A549 (cell line): ENCODE measurements around the gene TNFRSF11A. TPM values are rescaled to one million over a fixed set of nuclear protein-coding genes. Genes with fewer than 3 reads are reported as not detected.
A peak's percentile ranks its signal among the peaks of the same experiment; 100 is the strongest.

Experiments
- ATAC-seq, 2 experiments: fragments of 200-7000 bp in 1 of 2; fragments of >200 bp in 1 of 2; cut with Nextera tagmentation in 1 of 2; cut with Tn5 transposase in 1 of 2; 3 replicates each; pipeline versions ENCODE4 v1.8.0 to v1.9.1; 2018 to 2020; ENCODE audit warnings: mild to moderate bottlenecking in 1 of 2, moderate library complexity in 1 of 2
- CTCF ChIA-PET: fragments of 300-600 bp; sonication (Branson Sonifier 250); formaldehyde crosslinking; extraction: SDS; loops from one replicate; lab custom pipeline; 2021; ENCODE audit warnings: antibody characterized with exemption, inconsistent platforms; lab: Yijun Ruan, JAX
- POLR2A ChIA-PET: fragments of 350-600 bp; formaldehyde crosslinking; extraction: SDS; loops from one replicate; lab custom pipeline; 2021; ENCODE audit warnings: antibody characterized with exemption, inconsistent platforms; lab: Yijun Ruan, JAX
- DNase-seq, 2 experiments: peaks; one replicate each; pipeline versions ENCODE4 v3.0.0 to v3.0.0-alpha.2; 2011 to 2016; ENCODE audit warnings: low read depth in 1 of 2, low spot score in 1 of 2
- FAIRE-seq: peaks from 2 replicates; lab custom pipeline; 2011; peaks lifted over from hg19 to GRCh38; lab: Jason Lieb, UNC
- H3K27ac ChIP-seq, 2 experiments: fragments of >200 bp; sonication (Bioruptor Twin); formaldehyde crosslinking; 3 replicates each; pipeline ENCODE4 v1.5.1; 2016 to 2017
- H3K4me1 ChIP-seq: fragments of >200 bp; sonication (Bioruptor Twin); formaldehyde crosslinking; 3 replicates; pipeline ENCODE4 v1.6.1; 2016
- H3K4me2 ChIP-seq: fragments of >200 bp; sonication (Bioruptor Twin); formaldehyde crosslinking; 3 replicates; pipeline ENCODE4 v1.6.1; 2016
- H3K4me3 ChIP-seq: fragments of >200 bp; sonication (Bioruptor Twin); formaldehyde crosslinking; 3 replicates; pipeline ENCODE4 v1.5.1; 2016
- H3K9me3 ChIP-seq: fragments of >200 bp; sonication (Bioruptor Twin); formaldehyde crosslinking; 3 replicates; pipeline ENCODE4 v1.6.1; 2016
- CBX8 ChIP-seq: fragments of 200-600 bp; sonication (generic); IDR thresholded peaks from 2 replicates; pipeline ENCODE4 v1.6.1; 2016
- CHD4 ChIP-seq: fragments of 200-600 bp; sonication (generic); IDR thresholded peaks from 2 replicates; pipeline ENCODE4 v1.6.1; 2016; ENCODE audit warnings: antibody characterized with exemption, mild to moderate bottlenecking, borderline replicate concordance
- ELK1 ChIP-seq: fragments of 150-350 bp; IDR thresholded peaks from 2 replicates; pipeline ENCODE4 v1.6.1; 2014; ENCODE audit warnings: low read depth, mild to moderate bottlenecking, low read length
- EP300 ChIP-seq, 2 experiments: fragments of >200 bp; sonication (Bioruptor Twin); formaldehyde crosslinking; IDR thresholded peaks; 2 replicates in 1 of 2; 3 replicates in 1 of 2; pipeline ENCODE4 v1.6.1; 2016 to 2017
- ESRRA ChIP-seq: fragments of 150-350 bp; IDR thresholded peaks from 2 replicates; pipeline ENCODE4 v1.6.1; 2014; ENCODE audit warnings: mild to moderate bottlenecking, low read length, borderline replicate concordance
- HEYL ChIP-seq: fragments of 250-450 bp; sonication (Bioruptor Pico); IDR thresholded peaks from 2 replicates; pipeline ENCODE4 v1.8.0; 2021; ENCODE audit warnings: mild to moderate bottlenecking, moderate library complexity
- KDM1A ChIP-seq: fragments of 200-600 bp; sonication (generic); IDR thresholded peaks from 2 replicates; pipeline ENCODE4 v1.6.1; 2016; ENCODE audit warnings: low read depth, mild to moderate bottlenecking
- MAX ChIP-seq: IDR thresholded peaks from 2 replicates; pipeline ENCODE4 v1.6.1; 2012
- NFE2L2 ChIP-seq: fragments of 150-350 bp; conservative IDR thresholded peaks from 2 replicates; pipeline ENCODE4 v1.6.1; 2014; ENCODE audit warnings: low read length
- RARB ChIP-seq: fragments of 250-450 bp; sonication (Bioruptor Pico); IDR thresholded peaks from 2 replicates; pipeline ENCODE4 v1.8.0; 2021; ENCODE audit warnings: mild to moderate bottlenecking, moderate library complexity
- RNF2 ChIP-seq: fragments of 200-600 bp; sonication (generic); IDR thresholded peaks from 2 replicates; pipeline ENCODE4 v1.6.1; 2016; ENCODE audit warnings: low read depth, mild to moderate bottlenecking, antibody characterized with exemption, moderate library complexity, borderline replicate concordance
- SMC3 ChIP-seq: fragments of >200 bp; sonication (Bioruptor Twin); formaldehyde crosslinking; IDR thresholded peaks from 3 replicates; pipeline ENCODE4 v1.6.1; 2018; ENCODE audit warnings: inconsistent platforms
- TP53 ChIP-seq: fragments of 250-450 bp; sonication (Bioruptor Pico); IDR thresholded peaks from 2 replicates; pipeline ENCODE4 v1.5.0; 2021; ENCODE audit warnings: mild to moderate bottlenecking, moderate library complexity
- ZNF302 ChIP-seq: fragments of 250-450 bp; sonication (Bioruptor Pico); IDR thresholded peaks from 2 replicates; pipeline ENCODE4 v1.9.0; 2021; ENCODE audit warnings: inconsistent platforms, mild to moderate bottlenecking, moderate library complexity
- ZSCAN20 ChIP-seq: fragments of 250-450 bp; sonication (Bioruptor Pico); IDR thresholded peaks from 2 replicates; pipeline ENCODE4 v1.8.0; 2022; ENCODE audit warnings: mild to moderate bottlenecking, moderate library complexity
- whole genome bisulfite sequencing: methylation state at CpG from one replicate; pipeline ENCODE4 v1.1.6; 2017; ENCODE audit errors: missing lambda C conversion rate; 5-methylcytosine and 5-hydroxymethylcytosine counted together
- polyA plus RNA-seq, 4 experiments: library from polyadenylated mRNA; depleted of rRNA in 3 of 4; stranded (reverse); fragments of >200 nt; fragmentation: RNase III in 1 of 4; extraction: RNeasy Plus Mini Kit Qiagen cat#74134 plus additional on column Dnase treatment in 1 of 4; gene quantifications; 2 replicates in 3 of 4; 3 replicates in 1 of 4; pipeline ENCODE4 v1.2.3, GENCODE V29; 2011 to 2017
- TF ChIP-seq, protein P1 (sequence below): fragments of >200 bp; sonication (Bioruptor Twin); formaldehyde crosslinking; IDR thresholded peaks from 3 replicates; pipeline ENCODE4 v1.6.1; 2016
- TF ChIP-seq, protein P2 (sequence below): fragments of >200 bp; sonication (Bioruptor Twin); formaldehyde crosslinking; IDR thresholded peaks from 3 replicates; pipeline ENCODE4 v1.5.1; 2016
- TF ChIP-seq, protein P3 (sequence below): fragments of 250-450 bp; sonication (Bioruptor Pico); IDR thresholded peaks from 2 replicates; pipeline ENCODE4 v1.5.0; 2020; ENCODE audit warnings: low read depth, mild to moderate bottlenecking, moderate library complexity

TNFRSF11A gene
- polyA plus RNA-seq, 2 of the 4 experiments (the other 2 are of a cell fraction): 1.9 to 4.0 TPM

- POLR2A ChIA-PET: interaction anchor here (0.8 kb wide), 1 partner anchor 195 kb away, joined by 3 read pairs; no protein-coding TSS in a partner anchor
- Histone ChIP-seq H3K27ac (peak overlapping the region in 1 of 2 experiments; percentile 79; a peak in 2 of 6 replicates), H3K4me1 (peaks cover 33% of the 10 kb centered on the region), H3K4me2 (no peak overlapping the region), H3K4me3 (no peak overlapping the region), H3K9me3 (no peaks in the 10 kb centered on the region)
- CTCF ChIA-PET: interaction anchor here (1.4 kb wide), 2 partner anchors 13 to 254 kb away, joined by 3 to 4 read pairs; no protein-coding TSS in a partner anchor
- DNase-seq (no peak), FAIRE-seq (no peak), ATAC-seq (no peak)
- WGBS: 90% methylated on average over 11 of the region's 13 CpGs
- TF ChIP-seq ESRRA (no peak), RARB (CRISPR knock-in tag) (no peak), RNF2 (no peak), KDM1A (no peak), ELK1 (no peak), EP300 (IDR thresholded peaks at IDR 0.05) (no peak), NFE2L2 (no peak), ZNF302 (CRISPR knock-in tag) (no peak), CBX8 (no peak), HEYL (CRISPR knock-in tag) (no peak), SMC3 (no peak), TP53 (no peak), CHD4 (no peak)
- TF ChIP-seq, protein P1, sequence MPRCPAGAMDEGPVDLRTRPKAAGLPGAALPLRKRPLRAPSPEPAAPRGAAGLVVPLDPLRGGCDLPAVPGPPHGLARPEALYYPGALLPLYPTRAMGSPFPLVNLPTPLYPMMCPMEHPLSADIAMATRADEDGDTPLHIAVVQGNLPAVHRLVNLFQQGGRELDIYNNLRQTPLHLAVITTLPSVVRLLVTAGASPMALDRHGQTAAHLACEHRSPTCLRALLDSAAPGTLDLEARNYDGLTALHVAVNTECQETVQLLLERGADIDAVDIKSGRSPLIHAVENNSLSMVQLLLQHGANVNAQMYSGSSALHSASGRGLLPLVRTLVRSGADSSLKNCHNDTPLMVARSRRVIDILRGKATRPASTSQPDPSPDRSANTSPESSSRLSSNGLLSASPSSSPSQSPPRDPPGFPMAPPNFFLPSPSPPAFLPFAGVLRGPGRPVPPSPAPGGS: no peak
- TF ChIP-seq, protein P2, sequence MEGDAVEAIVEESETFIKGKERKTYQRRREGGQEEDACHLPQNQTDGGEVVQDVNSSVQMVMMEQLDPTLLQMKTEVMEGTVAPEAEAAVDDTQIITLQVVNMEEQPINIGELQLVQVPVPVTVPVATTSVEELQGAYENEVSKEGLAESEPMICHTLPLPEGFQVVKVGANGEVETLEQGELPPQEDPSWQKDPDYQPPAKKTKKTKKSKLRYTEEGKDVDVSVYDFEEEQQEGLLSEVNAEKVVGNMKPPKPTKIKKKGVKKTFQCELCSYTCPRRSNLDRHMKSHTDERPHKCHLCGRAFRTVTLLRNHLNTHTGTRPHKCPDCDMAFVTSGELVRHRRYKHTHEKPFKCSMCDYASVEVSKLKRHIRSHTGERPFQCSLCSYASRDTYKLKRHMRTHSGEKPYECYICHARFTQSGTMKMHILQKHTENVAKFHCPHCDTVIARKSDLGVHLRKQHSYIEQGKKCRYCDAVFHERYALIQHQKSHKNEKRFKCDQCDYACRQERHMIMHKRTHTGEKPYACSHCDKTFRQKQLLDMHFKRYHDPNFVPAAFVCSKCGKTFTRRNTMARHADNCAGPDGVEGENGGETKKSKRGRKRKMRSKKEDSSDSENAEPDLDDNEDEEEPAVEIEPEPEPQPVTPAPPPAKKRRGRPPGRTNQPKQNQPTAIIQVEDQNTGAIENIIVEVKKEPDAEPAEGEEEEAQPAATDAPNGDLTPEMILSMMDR: no peak
- TF ChIP-seq, protein P3, sequence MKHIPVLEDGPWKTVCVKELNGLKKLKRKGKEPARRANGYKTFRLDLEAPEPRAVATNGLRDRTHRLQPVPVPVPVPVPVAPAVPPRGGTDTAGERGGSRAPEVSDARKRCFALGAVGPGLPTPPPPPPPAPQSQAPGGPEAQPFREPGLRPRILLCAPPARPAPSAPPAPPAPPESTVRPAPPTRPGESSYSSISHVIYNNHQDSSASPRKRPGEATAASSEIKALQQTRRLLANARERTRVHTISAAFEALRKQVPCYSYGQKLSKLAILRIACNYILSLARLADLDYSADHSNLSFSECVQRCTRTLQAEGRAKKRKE (CRISPR knock-in tag): no peak
Measured at GRCh38 chr18:62332964-62333695, 8.0 kb downstream of the TNFRSF11A start.

DNA sequence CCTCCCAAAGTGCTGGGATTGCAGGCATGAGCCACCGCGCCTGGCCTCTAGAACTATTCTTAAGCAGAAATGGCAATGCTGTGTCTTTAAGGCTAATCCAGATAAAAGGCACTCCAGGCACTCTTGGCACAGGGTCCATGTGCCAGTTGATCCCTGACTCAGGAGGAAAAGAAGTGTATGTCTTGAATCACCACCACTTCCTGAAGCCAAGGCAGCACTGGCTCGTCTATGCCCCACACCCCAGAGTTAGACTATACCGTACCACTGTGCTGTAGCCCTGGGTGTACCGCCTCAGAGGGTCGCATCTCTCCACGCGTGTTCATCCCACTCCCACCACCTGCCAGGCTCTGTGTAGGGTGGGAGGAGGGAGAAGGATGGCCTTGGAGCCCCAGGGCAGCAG is 9.0 kb downstream of the TNFRSF11A start:
- peak; percentile 35 to 41 for DNase-seq
- POLR2A ChIA-PET: no interaction called here
- TF ChIP-seq ZSCAN20 (CRISPR knock-in tag) (no peak), NFE2L2 (no peak), MAX (0 out of 2 replicates have a peak, but pooled peaks have one; percentile 23), EP300 (IDR thresholded peaks at IDR 0.05) (no peak)
- Histone ChIP-seq H3K4me1 (peaks cover 35% of the 10 kb centered on the region), H3K4me2 (peak overlapping the region; percentile 56), H3K9me3 (no peaks in the 10 kb centered on the region), H3K4me3 (no peak overlapping the region), H3K27ac (peak overlapping the region; percentile 44 to 79; a peak in 5 of 6 replicates)
- CTCF ChIA-PET: interaction anchor here (0.6 to 1.4 kb wide), 6 partner anchors 8 to 524 kb away, joined by 3 to 4 read pairs (median 3); partner anchors contain the start of gene TNFRSF11A
- ATAC-seq: peak; percentile 63 to 83; a peak in 5 of 6 replicates
- 53% methylated on average over 6 of the region's 8 CpGs for WGBS
- FAIRE-seq: no peak
